Epidermal melanocyte (primary cell): ENCODE results near the gene RNF223.
A peak's percentile ranks its signal among the peaks of the same experiment; 100 is the strongest.

Experiments
- DNase-seq: peaks from one replicate; pipeline ENCODE4 v3.0.0; 2011; ENCODE audit warnings: low spot score; ENCODE audit not compliant: insufficient read length

The RNF223 gene

DNA sequence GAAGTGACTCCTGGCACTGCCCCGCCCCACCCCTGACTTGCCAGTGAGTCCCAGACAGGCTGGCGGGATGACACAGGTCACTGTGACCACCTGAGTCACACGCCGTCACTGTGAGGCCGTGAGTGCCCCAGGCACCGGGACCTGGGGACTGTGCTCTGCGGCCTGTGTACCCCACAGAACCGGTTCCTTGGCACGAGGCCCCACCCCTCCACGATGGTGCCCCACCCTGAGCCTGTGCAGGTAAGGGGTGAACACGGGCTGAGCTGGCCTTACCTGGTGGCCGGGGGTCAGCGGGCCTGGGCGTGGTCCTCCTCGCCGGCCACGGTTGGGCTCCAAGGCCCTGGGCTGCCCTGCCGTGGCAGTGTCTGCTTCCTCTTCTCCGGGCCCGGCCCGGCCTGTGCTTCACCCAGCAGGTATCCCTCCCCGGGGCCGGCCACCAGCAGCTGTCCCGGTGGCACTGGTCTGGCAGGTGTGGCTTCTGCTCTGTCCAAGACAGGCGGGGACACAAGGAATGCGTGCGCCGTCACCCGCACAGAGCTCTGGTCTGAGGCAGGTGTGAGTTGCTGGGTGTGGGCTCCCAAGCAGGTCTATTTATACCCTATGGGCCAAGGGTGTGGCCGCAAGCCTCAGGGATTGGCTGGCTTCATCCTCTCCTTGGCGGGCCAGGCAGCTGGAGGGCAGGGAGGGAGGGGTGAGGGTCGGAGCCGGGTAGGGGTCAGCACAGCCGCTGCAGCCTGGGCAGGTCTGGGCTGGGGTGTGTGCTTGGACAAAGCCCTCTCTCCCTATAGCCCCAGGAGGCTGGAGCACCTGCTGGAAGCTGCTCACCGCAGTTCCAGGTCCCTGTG, at the start of gene RNF223:
Gene RNF223 (minus strand): TSS at position 564 of the 845 bp plus-strand sequence. CDS start 1,740 bp downstream, outside the sequence.
- no peak for DNase-seq

DNA sequence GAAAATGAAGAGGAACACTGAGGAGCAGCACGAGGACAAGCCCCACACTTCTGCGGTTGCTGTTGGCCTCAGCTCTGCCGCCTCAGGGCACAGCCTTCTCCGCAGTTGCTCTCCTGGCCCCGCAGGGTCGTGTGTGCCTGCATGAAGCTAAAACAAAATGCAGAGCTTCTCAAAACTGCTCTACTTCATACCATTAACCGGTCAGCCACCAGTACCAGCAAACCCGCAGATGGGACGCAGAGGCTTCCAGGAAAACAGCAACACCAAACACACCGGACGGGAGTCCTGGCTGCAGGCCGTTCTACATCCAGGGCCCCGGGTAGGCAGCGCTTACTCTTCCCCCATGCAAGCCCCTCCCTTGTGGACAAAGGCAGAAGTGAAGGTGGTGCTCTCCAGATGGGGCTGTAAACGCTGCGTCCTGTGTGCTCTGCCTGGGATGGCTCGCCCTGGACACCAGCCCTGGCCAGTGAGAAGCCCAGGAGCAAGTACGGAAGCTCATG, 48.9 kb upstream of the RNF223 start:
- no peak for DNase-seq

DNA sequence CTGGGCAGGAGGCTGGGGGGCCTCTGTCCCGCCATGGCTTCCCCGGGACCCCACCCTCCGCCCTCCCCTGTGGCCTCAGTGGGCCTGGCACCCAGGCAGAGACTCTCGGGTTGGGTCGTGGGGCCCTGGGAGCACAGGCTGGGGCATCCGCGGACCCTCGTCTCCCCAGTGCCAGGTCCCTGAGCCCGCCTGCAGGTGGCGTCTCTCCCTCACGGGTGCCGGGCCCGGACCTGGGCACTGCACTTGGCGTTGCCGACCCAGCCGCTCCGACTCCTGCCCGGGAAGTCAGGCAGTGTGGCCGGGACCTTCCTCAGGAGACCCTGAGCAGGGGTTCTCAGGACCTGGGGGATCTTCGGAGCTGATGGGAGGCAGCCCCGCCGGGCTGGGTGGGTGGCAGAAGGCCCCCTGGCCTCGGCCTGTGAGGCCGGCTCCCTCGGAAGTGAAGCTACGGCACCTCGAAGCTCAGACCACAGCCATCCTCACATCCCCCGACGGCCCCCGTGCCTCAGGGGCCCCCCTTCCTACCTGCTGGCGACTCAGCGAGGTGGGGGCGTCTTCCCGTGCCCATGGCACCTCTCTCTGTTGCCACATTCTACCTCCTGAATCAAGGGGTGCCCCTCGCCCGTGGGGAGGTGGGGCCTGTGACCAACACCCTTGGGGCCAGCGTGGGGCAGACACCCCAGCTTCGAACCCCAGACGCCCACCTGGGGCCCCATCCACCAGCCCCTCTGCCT, 48.1 kb upstream of the RNF223 start:
- DNase-seq: peak; percentile 87

DNA sequence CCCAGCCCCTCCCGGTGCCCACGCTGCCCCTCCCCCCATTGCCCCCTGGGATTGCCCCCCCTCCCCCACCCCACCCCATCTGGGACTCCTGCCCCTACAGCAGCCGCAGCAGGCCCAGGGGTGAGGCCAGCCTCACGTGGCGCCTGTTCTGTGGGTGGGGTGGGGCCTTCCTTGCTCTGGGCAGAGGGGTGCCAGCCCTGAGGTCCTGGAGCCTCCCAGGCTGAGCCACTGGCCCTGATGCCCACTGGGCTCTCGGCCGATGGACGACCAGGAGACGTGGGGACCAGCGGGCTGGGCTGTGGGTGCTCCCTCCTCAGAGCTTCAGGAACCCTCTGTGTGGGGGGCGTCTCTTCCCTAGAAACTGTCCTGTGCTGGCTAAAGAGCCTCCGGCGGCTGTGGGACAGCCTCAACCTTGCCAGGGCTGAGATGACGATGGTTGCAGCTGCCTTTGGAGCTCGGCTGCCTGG, 47.5 kb upstream of the RNF223 start:
- DNase-seq: no peak

DNA sequence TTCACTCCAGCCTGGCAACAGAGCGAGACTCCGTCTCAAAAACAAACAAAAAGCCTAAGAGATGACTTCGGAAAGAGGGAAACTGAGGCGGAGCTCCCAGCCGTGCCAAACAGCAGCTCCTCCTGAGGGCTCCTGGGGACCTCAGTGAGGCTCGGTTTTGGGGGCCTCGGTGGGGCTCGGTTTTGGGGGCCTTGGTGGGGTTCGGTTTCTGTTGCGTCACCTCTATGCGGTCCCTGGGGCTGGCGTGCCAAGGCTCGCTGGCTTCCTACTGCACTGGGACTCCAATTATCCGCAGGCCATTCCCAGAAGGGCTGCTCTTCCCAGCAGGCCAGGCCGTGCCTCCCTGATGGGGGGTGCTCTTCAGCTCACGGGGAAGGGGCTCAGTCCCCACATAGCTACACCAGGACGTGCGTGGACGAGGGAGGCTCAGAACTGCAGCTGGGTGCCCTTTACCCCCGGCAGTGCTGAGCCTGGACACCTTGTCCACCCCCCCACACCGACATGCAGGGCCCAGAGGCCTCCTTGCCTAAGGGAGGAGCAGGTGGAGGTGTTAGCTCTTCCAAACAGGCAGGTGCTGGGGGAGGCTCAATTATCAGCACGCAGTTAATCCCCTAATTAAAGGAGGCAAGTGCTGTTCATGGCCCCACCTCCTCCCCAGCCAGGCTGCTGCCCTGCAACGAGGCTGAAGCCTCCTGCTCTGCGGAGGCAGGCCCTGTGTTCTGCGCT, 46.9 kb upstream of the RNF223 start:
- no peak for DNase-seq

DNA sequence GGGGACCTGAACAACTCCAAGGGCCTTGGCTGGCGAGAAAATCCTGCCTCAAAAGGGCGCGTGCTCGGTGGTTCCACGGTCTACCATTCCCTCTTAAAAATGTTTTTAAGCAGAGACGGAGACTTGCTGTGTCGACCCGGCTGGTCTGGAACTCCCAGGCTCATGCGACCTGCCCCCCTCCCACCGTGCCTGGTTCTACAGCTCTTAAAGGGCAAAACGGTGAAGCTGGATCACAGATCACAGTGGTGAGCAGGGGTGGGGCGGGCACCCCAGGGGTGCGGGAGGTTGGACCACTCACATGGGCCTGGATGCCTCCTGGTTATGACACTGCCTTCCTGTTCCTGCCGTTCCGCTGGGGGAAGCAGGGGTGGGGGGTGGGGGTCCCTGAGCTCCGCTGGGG, 46.0 kb upstream of the RNF223 start:
- DNase-seq: no peak

DNA sequence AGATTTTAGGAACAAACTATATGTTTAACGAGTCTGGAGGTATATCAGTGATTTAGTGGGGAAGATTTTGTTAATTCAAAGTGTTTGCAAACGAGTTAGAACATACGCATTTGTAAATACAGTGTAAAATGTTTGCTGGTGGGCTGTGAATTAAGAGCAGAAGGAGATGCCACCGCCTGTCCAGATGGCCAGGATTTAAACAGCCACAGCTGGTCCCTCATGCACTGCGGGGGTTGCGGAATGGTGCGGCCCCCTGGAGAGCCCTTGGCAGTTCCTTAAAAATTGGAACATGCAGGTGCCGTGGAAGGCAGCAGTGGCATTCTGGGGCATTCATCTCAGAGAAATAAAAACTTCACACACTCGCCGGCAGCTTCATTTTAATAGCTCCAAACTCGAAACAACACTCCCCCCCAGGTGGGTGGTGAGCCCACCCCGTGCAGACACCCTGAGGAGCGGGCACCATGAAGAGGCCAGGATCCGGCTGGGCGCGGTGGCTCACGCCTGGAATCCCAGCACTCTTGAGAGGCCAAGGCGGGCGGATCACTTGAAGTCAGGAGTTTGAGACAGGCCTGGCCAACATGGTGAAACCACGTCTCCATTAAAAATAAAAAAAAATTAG, 45.3 kb upstream of the RNF223 start:
- no peak for DNase-seq

DNA sequence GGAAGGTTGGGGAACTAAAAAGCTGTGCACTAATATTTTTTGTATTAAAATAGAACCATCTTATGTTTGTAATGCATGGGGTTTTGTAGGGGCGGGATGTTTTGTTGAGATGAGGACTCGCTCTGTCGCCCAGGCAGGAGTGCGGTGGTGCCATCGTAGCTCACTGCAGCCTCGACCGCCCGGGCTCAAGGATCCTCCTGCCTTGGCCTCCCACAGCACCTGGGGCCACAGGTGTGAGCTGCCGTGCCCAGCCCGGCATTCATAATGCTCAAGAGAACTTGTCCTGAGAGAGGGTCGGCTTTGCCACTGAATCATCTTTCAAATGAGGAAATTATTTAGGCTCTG, 44.7 kb upstream of the RNF223 start:
- DNase-seq: no peak

DNA sequence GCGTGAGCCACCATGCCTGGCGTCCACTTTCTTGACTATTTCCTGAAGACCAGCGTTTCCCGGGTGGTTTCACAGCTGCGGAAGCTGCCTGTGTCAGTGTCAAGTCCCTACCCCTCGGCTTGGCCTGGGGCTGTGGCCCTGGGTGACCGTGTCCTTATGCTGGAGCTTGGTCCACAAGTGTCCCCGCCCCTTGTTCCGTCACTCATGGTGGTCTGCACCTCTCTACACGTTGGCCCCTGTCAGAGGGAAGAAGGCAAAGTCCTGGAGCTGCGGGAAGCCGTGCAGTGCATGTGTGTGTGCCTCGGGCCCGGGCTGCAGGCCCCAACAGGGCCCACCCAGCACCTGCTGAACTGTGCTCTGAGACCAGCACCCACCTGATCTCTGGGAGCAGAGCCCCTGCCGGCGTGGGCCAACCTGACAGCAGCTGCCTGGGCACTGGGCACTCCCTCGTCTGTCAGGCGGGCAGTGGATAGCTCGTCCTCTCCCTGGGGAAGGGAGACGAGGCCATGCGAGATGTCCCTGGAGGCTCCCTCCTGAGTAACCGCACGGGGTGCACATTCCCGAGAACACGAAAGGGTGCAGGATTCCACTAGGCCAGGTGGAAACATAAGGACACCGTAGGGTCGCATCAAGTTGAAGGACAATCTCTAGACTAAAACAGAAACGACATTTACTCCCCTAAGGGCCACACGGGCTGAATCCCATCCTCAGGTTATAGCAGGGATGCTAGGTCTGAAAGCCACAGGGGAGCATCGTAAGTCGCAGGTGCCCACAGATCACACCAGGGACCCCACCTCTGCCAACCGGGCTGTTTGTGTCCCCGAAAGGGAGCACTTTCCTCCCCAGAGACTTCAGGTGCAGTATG, 44.1 kb upstream of the RNF223 start:
- DNase-seq: no peak

DNA sequence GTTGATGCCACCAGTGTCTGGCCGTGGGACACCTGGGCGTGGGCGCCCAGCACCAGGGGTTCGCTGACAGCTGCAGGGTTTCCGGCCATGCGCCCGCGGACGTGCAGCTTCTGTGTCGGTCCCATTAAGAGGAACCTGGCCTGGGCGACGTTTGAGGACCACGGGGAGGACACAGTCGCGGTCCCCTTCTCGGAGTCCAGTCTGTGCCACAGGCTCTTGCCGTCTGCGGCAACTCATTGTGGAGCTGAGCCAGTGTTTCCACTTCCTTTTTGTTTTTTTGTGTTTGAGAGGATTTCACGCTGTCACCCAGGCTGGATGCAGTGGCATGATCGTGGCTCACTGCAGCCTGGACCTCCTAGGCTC, 43.3 kb upstream of the RNF223 start:
- no peak for DNase-seq

DNA sequence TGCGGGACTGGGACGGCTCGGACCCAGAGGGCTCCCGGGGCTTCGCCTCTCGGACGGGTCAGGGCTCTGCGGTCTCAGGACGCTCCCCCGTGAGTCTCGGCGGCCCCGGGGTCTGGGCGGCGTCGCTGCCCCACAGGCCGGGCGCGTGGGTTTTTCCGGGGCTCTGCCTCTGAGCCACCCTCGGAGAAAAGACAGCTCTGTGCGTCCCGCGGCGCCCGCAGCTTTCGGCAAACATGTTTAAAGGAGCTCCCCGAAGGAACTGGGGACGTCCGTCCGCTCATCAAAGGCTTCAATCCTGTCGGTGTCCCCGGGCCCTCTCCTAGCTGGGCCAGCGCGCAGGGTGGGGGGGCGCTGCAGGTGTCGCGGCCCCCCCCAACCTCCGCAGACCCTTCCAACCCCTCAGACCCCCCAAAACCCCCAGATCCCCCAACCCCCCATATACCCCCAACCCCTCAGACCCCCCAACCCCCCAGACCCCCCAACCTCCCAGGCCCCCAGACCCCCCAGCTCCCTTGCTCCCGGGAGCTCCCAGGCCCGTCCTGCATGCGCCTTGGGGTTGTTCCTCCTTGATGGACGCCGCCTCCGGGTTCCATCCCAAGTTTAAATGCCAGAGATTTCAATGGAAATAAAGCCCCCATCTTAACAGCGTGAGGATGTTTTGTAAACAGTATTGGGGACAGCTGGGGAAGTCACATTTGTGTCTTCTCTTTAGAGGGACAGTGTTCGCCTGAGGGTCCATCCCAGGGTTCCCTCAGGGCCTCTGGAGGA, 42.8 kb upstream of the RNF223 start:
- DNase-seq: no peak

DNA sequence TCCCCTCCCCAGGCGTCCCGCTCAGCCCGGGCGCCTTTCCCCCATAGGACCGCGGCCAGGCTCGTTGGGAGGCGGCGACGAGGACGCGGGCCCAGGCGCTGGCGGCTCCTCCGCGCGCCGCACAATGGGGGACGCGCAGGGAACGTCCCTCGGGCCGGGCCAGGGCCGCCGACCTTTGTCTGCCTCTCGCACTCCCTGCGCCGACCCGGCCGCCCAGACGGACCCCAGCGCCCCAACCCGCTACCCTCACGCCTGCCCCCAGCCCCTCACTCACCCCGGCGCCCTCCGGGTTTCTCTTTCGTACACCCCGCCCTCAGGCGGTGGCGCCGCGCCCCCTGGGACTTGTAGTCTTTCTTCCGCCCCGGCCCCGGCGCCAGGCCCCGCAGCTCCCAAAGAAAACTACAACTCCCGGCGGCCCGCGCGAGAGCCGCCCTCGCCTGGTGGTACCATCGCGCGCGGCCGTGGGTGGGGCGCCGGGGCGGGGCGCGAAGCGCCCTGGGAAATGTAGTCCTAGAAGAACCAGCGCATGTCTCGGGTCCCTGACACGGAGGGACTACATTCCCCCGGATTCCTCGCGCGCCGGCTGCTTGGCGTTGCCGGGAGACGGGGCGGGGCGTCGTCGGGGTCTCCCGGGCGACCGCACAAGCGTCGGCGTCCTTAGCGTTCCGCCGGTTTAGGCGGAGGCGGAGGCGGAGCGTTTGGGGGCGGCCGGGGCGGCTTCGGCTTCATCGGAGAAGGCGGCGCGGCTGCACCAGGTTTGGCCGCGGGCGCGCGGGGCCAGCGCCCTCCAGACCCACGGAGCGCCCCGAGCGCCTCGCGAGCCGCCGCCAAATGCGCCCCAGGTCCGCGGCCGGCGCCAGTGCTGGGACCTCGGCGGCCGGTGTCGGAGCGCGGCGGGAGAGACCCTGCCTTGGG, 41.9 kb upstream of the RNF223 start, which contains the start of gene C1orf159:
Gene C1orf159 (minus strand): TSS at position 304 of the 915 bp plus-strand sequence. CDS start 24,546 bp downstream, outside the sequence.
- peak; percentile 100 for DNase-seq

DNA sequence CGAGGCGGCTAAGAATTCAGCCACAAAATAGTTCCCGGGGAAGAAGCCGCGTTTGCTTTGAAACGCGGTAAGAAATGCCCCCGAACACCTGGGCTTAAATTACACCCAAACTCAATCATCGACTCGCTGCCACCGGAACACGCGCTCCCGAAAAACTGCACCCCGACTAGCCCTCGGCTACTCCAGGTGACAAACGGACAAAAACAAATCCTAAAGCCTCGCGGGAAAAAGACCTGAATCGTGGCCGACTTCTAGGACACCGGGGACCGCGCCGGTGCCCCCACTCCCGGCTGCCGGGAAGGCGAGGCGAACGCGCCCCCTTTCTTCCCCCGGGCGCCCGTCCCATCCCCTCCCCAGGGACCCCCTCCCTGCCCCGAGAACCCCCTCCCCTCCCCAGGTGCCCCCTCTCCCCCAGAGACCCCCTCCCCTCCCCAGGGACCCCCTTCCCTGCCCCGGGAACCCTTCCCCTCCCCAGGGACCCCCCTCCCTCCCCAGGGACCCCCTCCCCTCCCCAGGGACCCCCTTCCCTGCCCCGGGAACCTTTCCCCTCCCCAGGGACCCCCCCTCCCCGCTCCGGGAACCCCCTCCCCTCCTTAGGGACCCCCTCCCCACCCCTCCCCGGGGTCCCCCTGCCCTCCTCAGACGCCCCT, 41.2 kb upstream of the RNF223 start:
- DNase-seq: no peak

DNA sequence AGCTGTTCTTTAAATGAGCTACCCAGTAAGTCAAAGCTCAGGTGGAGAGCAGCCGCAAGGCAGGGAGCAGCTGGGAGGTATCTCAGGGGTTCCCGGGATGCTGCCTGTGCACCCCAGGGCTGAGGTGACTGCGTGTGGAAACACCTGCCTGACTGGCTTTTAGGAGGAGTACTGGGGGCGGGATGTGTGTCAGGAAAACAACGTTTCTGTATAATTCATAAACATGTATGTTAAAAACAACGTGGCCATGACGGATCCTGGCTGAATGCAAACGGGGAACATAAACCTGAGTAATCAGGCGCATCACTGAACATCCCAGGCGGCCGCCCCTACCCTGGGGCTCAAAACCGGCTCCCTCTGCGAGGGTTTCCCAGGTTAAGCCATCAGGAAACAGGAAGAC, 40.3 kb upstream of the RNF223 start:
- DNase-seq: no peak

DNA sequence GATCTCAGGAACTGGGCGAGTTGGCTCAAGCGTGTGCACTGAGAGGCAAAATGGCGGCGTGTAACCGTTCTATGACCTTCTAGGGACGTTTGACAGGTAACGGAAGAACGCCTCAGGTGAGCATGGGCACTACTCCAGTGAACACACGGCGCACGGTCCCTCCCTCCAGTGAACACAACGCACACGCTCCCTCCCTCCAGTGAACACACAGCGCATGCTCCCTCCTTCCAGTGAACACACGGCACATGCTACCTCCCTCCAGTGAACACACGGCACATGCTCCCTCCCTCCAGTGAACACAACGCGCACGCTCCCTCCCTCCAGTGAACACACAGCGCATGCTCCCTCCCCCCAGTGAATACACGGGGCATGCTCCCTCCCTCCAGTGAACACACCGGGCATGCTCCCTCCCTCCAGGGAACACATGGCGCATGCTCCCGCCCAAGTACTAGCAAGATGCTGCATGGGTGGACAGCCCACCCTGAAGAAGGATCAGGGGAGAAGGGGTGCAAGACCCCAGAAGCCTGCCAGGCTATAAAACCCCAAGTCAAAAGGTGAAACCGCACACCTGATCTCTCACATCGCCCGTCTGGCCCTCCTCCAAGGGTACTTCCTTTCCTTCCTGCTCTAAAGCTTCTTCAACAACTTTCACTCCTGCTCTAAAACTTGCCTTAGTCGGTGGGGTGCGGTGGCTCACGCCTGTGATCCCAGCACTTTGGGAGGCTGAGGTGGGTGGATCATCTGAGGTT, 38.3 kb upstream of the RNF223 start:
- no peak for DNase-seq

DNA sequence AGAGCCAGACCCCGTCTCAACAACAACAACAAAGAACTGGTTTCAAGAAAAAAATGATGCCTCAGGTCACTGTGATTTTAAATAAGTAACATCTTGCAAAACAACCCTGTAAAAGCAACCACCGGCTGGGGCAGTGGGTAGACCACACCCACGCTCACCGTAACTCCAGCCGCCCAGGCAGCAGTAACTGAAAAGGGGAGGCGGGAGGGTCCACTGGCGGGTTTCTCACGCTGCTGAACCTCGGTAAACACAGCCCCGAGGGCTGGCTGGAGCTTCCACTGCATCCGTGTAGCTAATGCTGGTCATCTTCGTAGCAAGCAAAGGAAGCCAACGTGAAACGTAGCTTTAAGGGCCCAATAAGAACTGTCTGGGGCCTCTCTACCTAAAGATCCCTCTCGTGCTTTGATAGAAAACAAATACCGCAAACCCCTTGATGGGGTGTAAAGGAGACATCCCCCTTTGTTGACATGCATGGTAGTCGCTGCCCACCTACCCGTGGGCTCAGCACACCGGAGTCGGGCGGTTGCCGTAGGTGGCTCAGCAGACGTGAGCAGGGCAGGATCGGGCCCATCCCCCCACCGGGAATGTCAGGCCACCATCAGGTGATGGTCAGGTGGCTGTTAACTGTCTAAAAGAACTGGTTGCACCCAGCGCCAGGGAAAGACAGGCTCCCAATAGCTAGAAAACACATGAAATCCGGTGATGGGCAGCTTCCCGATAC, 37.6 kb upstream of the RNF223 start:
- DNase-seq: no peak

DNA sequence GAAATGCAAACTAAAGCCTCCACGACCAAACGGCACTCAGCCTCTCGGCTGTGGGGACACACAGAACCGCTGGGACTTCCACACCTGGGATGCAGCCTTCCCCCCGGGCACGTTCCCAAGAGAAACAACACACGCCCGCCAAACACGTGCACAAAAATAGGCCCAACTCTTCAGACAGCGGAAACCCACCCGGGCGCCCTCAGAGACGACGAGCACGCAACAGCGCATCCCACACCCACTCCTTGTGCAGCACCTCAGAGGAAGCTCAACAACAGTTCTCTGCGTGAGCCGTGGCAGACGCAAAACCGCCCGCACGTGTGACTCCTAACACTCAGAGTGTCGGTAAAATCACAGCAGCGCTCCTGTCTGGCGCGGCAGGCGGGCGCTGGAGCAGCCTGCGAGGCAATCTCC, 36.5 kb upstream of the RNF223 start:
- no peak for DNase-seq
